ENCODE measurements around the gene MAPK10. TPM values are rescaled to one million over a fixed set of nuclear protein-coding genes. Genes with fewer than 3 reads are reported as not detected.

The MAPK10 gene
- polyA plus RNA-seq, 1 donor (not counting 4 experiments of a cell fraction or from before 2014, with no cell fraction given), result 8.2 TPM

- TF ChIP-seq EZH2 (IDR thresholded peaks at IDR 0.05; ENCODE audit: low read length), result no peak
- peak; percentile 39 to 59 (median 41) for TF ChIP-seq CTCF (optimal IDR thresholded peaks at IDR 0.05 in 1 of 3, IDR thresholded peaks at IDR 0.05 in 1 of 3, conservative IDR thresholded peaks at IDR 0.05 in 1 of 3; ENCODE audit: extremely low read depth in 1 of 3, insufficient read depth in 2 of 3, low read length in 3 of 3)
- Histone ChIP-seq H3K36me3 (ENCODE audit: control insufficient read depth in 2 of 2, extremely low read depth in 1 of 2, insufficient read depth in 2 of 2, low read length in 2 of 2) (no peaks in the 10 kb centered on the region), H3K27me3 (ENCODE audit: control insufficient read depth, extremely low read depth, insufficient read depth, low read length) (no peaks in the 10 kb centered on the region), H3K4me3 (ENCODE audit: control insufficient read depth in 2 of 3, extremely low read depth in 1 of 3, insufficient read depth in 2 of 3, low read depth in 1 of 3, low read length in 3 of 3) (no peak overlapping the region), H3K4me1 (ENCODE audit: control insufficient read depth, extremely low read depth, insufficient read depth, low read length) (peaks cover 3% of the 10 kb centered on the region), H3K79me2 (ENCODE audit: control insufficient read depth, insufficient read depth, low read length) (no peaks in the 10 kb centered on the region), H3K27ac (ENCODE audit: control insufficient read depth, insufficient read depth, low read length) (no peak overlapping the region), H3K4me2 (ENCODE audit: control insufficient read depth, extremely low read depth, insufficient read depth, low read depth, low read length) (no peak overlapping the region), H2AFZ (ENCODE audit: control insufficient read depth, low read length) (no peak overlapping the region), H3K9ac (ENCODE audit: control insufficient read depth, extremely low read depth, insufficient read depth, low read length) (no peak overlapping the region), H4K20me1 (ENCODE audit: control insufficient read depth, extremely low read depth, insufficient read depth, low read length) (no peaks in the 10 kb centered on the region), H3K9me3 (ENCODE audit: control insufficient read depth, low read depth, low read length) (no peaks in the 10 kb centered on the region), H3K9me1 (ENCODE audit: control insufficient read depth, extremely low read depth, insufficient read depth, low read length) (no peaks in the 10 kb centered on the region)
- dilution Hi-C loops (cut with MboI; ENCODE audit: extremely low pct_ligation_motif_present, low sequenced_read_pairs), result no loop called here
- DNase-seq (ENCODE audit: low read depth, low spot score) (no peak), FAIRE-seq (peak; percentile 67)
Measured at GRCh38 chr4:86043755-86044592, 315.9 kb downstream of the MAPK10 start.

GRCh38 chr4:86038037-86038436 lies 321.8 kb downstream of the MAPK10 start:
- no peak for DNase-seq (ENCODE audit: low read depth, low spot score)

More at GRCh38 chr4:86038037-86038436, 321.8 kb downstream of the MAPK10 start:
- H2AFZ ChIP-seq (ENCODE audit: control insufficient read depth, low read length), result no peak overlapping the region
- FAIRE-seq, result no peak
- TF ChIP-seq CTCF (optimal IDR thresholded peaks at IDR 0.05 in 1 of 3, IDR thresholded peaks at IDR 0.05 in 1 of 3, conservative IDR thresholded peaks at IDR 0.05 in 1 of 3; ENCODE audit: extremely low read depth in 1 of 3, insufficient read depth in 2 of 3, low read length in 3 of 3) (no peak), EZH2 (IDR thresholded peaks at IDR 0.05; ENCODE audit: low read length) (no peak)
- H3K36me3 ChIP-seq (ENCODE audit: control insufficient read depth in 2 of 2, extremely low read depth in 1 of 2, insufficient read depth in 2 of 2, low read length in 2 of 2), result no peaks in the 10 kb centered on the region
- no peaks in the 10 kb centered on the region for H4K20me1 ChIP-seq (ENCODE audit: control insufficient read depth, extremely low read depth, insufficient read depth, low read length)
- no peaks in the 10 kb centered on the region for H3K9me3 ChIP-seq (ENCODE audit: control insufficient read depth, low read depth, low read length)
- H3K79me2 ChIP-seq (ENCODE audit: control insufficient read depth, insufficient read depth, low read length), result no peaks in the 10 kb centered on the region
- peaks cover 13% of the 10 kb centered on the region for H3K4me1 ChIP-seq (ENCODE audit: control insufficient read depth, extremely low read depth, insufficient read depth, low read length)
- H3K9ac ChIP-seq (ENCODE audit: control insufficient read depth, extremely low read depth, insufficient read depth, low read length), result no peak overlapping the region
- H3K27me3 ChIP-seq (ENCODE audit: control insufficient read depth, extremely low read depth, insufficient read depth, low read length), result no peaks in the 10 kb centered on the region
- no peak overlapping the region for H3K27ac ChIP-seq (ENCODE audit: control insufficient read depth, insufficient read depth, low read length)
- no peak overlapping the region for H3K4me2 ChIP-seq (ENCODE audit: control insufficient read depth, extremely low read depth, insufficient read depth, low read depth, low read length)
- no peak overlapping the region for H3K4me3 ChIP-seq (ENCODE audit: control insufficient read depth in 2 of 3, extremely low read depth in 1 of 3, insufficient read depth in 2 of 3, low read depth in 1 of 3, low read length in 3 of 3)
- dilution Hi-C loops (cut with MboI; ENCODE audit: extremely low pct_ligation_motif_present, low sequenced_read_pairs), result no loop called here
- H3K9me1 ChIP-seq (ENCODE audit: control insufficient read depth, extremely low read depth, insufficient read depth, low read length), result no peaks in the 10 kb centered on the region

Measured in keratinocyte (primary cell).